GM18505 (cell line): ENCODE results near the gene SLC39A10.

ENCODE experiments used
- ATAC-seq: cut with Tn5 transposase; IDR thresholded peaks from one replicate; pipeline ENCODE4 v1.9.1; 2021; ENCODE audit not compliant: unreplicated experiment
- POLR2A ChIP-seq: IDR thresholded peaks from 4 replicates; pipeline ENCODE4 v1.6.1; 2011; ENCODE audit warnings: borderline replicate concordance; ENCODE audit not compliant: insufficient read depth, insufficient read length; ENCODE audit errors: extremely low read depth

SLC39A10 gene

DNA sequence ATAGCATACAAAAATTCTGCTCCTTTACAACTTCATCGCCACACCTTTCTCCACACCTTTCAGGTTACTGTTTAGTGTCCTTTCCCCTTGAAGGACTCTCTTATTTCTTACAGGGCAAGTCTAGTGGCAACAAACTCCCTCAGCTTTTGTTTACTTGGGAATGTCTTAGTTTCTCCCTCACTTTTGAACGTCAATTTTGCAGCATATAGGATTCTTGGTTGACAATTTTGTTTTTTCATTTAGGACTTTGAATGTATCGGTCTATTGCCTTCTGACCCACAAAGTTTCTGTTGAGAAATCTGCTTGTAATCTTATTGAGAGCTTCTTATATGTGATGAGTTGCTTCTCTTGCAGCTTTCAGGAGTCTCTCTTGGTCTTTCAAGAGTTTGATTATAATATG lies 43.5 kb downstream of the SLC39A10 start:
- ATAC-seq, result no peak
- TF ChIP-seq POLR2A, result no peak

DNA sequence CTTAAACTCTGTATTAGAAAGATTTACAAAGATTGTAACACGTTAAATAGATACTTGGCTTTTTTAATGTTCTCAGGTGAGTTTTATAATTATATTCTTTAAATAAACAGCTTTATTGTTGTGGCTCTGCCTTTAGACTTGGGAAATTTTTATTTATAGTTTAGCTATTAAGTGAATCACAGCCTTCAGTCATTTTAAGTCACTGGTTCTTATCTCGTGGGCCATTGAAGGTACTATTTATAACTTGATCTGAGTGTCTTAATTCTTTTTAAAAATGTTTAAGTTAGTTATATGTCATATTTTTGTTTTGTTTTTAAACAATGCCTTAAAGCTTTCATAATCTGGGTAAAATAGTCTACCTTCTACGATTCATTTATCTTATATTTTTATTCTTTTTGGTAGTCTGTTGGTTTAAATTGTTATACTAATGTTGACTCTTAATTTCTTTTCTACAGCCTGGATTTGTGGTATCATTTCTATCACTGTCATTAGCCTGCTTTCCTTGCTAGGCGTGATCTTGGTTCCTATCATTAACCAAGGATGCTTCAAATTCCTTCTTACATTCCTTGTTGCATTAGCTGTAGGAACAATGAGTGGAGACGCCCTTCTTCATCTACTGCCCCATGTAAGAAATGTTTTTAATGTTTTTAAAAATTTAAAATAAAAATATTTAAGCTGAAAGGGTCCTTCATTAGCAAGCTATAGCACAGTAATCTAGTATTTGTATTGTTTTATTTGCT lies 49.3 kb downstream of the SLC39A10 start:
- ATAC-seq, result no peak
- TF ChIP-seq POLR2A, result no peak

DNA sequence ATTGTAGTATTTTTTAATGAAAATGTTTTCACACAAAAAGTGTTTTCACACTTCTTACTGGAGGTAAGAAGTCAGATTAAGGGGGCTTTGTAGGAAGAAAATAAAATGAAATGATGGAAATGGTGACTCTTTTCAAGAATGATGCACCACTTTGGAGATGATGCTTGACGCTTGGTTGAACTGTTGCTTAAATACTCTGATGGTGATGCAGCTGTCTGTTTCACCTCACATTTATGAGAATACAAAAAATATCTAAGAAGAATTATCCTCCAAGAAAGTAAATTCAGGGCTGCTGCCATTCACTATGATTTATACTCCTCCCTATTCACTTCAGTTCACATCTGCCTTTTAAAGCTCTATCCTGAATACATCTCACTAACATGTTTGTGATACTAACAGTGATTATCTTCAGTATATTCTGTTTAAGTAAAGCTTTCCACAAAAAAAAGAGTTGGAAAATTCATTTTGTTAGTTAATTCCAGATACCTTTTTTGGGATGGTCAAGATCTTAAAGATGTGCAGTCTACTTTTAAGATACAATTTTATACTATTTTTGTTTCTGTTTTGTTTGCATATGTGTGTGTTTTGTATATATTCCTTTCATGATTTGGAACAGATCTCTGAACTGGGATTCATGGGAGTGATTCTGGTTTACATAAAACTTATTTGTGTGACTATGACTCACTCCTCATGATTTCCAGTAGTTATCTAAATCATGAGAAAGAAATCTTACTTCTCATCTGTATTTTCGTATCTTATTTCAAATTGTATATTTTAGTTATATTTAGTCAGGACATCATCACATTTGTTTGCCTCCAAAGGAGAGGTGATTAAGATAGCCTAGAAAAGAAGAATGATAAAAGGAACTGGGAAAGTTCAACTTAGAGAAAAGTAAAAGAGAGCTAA lies 53.1 kb downstream of the SLC39A10 start:
- no peak for ATAC-seq
- TF ChIP-seq POLR2A, result no peak

DNA sequence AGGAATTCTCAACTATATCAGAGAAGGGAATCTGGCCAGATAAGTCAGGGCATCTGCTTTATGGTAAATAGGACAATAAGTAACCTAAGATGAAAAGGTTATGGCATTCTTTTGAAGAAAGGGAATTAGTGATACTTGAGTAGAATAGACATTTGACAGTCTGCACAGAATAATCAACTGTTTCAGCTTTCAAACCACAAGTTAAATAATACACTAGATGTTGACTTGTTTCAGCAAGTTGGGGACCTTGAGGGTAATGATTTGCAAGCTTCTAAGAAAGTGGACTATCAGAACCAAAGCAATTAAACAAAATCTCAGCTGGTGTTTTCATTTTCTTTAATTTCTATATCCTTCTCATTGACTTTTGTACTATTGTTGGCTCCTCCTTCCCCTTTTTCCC lies 54.5 kb downstream of the SLC39A10 start:
- no peak for TF ChIP-seq POLR2A
- no peak for ATAC-seq

DNA sequence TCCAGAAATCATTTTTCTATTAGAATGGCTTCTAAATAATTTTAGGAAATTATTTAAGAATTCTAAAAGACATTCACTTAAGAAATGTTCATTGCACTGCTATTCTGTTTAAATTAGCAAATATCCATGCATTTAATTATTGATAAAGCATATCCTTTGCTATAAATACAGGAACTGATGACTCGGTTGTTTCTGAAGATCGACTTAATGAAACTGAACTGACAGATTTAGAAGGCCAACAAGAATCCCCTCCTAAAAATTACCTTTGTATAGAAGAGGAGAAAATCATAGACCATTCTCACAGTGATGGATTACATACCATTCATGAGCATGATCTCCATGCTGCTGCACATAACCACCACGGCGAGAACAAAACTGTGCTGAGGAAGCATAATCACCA lies 59.4 kb downstream of the SLC39A10 start:
- ATAC-seq, result no peak
- TF ChIP-seq POLR2A, result no peak

DNA sequence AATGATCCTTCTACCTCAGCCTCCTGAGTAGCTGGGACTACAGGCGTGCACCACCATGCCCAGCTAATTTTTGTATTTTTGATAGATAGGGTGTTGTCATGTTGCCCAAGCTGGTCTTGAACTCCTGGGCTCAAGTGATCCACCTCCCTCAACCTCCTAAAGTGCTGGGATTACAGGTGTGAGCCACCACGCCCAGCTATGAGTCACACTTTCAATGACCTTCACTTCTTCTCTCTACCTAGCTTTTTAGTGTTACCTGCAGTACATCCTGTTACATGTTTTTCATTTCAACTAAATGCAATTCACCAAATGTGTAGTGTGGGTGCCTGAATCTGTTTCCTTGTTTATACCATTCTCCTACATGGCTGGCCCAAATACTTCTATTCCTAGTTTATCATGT lies 64.0 kb downstream of the SLC39A10 start:
- no peak for TF ChIP-seq POLR2A
- no peak for ATAC-seq

DNA sequence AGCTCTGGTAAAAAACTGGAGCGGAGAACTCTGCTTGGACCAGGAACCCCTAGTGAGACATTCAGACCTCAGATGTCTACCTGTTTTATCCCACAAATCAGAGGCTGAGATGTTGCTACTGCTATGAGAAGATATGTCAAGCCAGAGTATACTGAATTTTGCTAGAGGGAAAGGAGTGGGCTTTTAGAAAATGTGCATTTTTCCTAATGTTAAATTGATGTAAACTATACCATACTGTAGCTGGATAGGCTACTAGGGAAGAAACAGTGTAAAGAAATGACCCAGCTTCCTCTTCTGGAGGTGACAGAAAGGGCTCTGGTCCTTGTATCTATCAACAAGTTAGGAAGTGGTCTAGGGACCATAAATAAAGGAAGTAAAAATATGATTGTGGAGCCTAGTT lies 65.0 kb downstream of the SLC39A10 start:
- no peak for TF ChIP-seq POLR2A
- no peak for ATAC-seq

DNA sequence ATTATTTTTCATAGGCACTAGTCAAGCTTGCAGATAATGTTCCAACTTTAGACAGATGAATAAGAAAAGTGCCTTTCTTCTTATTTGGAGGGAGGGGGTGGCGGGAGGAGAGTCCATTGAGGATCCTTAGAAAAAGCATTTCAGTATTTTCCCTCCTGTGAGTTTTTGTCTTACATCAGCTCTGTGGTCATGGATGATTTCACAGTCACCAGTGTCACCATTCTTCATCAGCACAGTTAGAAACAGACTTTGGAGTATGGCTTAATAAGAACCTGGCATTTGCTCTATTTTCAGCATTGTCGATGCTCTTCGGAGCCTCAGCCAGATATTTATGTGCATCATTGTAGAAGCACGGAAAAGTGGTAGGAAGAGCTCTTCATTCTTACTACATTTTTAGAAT lies 70.1 kb downstream of the SLC39A10 start:
- ATAC-seq, result no peak
- TF ChIP-seq POLR2A, result no peak

DNA sequence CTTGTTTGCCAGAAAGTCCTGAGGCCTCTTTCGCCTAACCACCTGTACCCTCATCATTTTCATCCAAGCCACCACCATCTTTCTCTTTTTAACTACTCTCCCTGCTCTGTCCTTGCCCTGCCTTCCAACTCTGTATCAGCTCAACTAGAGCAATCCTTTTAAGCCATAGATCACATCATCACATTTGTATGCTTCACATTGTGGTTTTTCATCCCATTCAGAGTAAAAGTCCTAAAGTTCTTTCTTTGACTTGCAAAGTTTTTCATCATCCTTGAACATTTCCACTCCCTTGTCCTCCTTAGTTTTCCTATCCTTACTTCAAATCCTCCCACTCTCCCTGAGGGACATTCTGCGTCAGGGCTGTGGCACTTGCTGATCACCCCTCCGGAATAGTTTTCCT lies 73.9 kb downstream of the SLC39A10 start:
- no peak for TF ChIP-seq POLR2A
- no peak for ATAC-seq

DNA sequence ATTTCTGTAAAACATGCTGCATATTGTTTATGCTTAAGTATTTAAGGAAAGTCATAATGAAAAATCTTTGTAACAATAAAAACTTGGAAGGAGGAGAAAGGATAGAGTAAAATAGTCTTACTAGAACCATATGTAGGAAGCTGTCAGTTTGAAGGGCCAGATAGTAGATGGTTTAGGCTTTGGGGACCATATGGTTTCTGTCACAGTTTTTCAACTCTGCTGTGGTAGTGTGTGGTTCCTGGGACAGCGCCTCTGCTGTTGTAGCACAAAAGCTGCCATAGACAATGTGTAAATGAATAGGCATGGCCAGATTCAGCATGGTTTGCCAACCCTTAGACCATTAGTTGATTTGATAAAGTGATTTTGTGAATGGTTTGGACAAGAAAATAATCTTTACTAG lies 75.5 kb downstream of the SLC39A10 start:
- no peak for ATAC-seq

DNA sequence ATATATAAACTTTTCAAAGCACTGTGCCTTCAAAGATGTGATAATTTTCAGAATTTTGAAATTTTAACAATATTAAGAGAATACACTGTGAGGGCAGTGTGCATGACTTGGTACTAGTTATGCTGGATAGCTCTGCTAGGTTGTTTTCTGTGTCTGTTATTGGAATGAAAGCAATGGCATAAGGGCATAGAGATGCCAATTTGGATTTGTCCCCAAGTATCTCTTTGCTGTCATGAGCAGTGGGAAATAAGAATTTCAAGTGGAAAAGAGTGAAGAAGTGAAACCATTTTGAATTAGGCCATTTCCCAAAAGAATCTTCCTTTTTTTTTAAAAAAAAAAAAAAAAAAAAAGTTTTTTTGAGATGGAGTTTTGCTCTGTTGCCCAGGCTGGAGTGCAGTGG lies 76.8 kb downstream of the SLC39A10 start:
- TF ChIP-seq POLR2A, result no peak
- no peak for ATAC-seq

More for the DNA sequence above, 75.5 kb downstream of the SLC39A10 start:
- TF ChIP-seq POLR2A, result no peak

DNA sequence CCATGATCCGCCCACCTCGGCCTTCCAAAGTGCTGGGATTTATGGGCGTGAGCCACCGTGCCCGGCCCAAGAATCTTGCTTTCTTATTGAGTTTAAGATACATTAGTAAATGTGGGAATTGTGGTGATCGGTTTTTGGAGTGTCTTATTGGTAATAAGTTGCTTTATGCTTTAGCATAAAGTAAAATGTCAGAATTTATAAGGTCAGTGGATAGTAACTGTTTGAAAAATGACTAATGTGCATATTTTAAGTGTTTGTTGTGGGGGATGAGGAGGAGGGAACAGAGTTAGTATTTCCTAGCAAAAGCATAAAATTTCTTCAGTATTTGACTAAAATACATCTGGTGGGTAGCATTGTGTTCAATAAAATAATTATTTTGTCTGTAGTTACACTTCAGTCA lies 77.4 kb downstream of the SLC39A10 start:
- no peak for ATAC-seq
- TF ChIP-seq POLR2A, result no peak

DNA sequence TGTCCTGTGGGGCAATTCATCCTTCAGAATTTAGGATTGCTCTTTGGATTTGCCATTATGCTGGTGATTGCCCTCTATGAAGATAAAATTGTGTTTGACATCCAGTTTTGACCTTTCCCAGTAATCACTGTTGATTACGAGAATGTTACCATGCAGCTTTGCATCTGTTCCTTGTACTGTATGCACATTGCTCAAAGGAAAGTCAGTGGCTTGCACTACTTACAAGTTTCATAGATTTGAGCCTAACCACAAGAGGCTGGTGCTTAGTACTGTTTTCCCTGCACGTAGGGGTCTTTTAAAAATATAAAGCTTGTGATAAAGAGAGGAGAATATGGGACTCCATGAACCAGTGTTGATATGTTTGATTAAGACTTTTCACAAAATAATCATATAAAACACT lies 77.9 kb downstream of the SLC39A10 start:
- no peak for TF ChIP-seq POLR2A
- ATAC-seq, result no peak

DNA sequence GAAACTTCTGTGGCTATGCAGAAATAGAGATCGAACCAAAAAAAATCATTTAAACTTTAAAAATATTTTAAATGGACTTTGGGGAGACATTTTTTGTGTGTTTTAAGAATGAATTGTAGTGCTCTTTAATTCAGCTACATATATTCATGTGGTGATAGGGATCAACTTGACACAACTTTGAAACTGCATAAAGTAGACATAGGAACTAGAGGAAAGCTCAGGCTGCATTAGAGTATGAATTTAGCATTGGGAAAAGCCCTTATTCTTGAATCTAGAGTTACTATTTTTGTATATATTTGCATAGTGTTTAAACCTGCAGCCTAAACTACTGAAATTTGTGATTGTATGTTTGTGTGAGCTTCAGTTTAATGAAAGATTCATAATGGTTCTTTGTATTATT lies 78.3 kb downstream of the SLC39A10 start:
- ATAC-seq, result no peak
- no peak for TF ChIP-seq POLR2A

DNA sequence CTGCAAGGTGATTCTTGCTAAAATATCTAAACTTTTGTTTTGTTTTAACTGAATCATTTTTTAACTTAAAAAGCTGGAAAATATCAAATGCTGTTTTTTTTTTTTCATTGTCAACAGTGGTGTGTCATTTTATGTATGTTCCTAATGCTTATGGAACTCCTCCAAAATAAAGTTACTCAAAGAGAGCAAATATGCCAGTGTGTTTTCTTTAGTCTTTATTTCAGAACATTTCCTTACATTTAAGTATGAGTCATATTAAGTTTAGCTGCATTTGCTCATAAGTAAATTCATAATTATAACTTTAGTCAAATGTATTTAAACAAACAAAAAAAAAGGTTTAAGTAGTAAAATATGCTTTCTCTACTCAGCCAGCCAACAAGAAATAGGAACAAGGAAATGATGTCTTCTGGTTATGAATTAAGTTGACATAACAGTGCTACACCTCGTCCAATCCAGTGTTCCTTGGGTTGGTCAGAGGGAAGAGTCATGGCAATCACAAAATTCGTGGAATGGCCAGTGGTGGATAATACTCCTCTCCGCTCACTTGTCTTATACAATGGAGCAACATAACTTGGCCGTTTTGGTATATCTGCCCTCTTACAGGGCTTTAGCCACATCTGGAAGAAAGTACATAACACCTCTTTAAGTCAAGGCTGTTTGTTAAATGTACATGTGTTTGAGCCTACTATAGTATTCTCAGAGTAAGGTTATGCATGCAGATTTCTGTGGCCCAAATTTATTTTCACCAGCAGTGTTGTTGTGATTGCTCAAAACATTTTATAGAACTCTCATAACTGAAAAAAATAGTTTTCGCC lies 80.7 kb downstream of the SLC39A10 start:
- no peak for ATAC-seq
- TF ChIP-seq POLR2A, result no peak
